HEK293 (cell line): ENCODE data around the gene GEMIN5.

Experiments used
- CTCF ChIA-PET: fragments of 350-600 bp; formaldehyde crosslinking; extraction: SDS; loops from one replicate; lab custom pipeline; 2021; ENCODE audit warnings: antibody characterized with exemption; lab: Yijun Ruan, JAX
- POLR2A ChIA-PET: fragments of 300-600 bp; formaldehyde crosslinking; extraction: SDS; loops from one replicate; lab custom pipeline; 2020; ENCODE audit warnings: antibody characterized with exemption, inconsistent platforms; lab: Yijun Ruan, JAX
- H3K27ac ChIP-seq: fragments of 200-500 bp; sonication (Bioruptor generic); 2 replicates; pipeline ENCODE4 v1.5.1; 2014; ENCODE audit warnings: low read depth, low read length, control low read depth, inconsistent platforms; ENCODE audit errors: extremely low read depth
- H3K36me3 ChIP-seq, 2 experiments: fragments of 200-500 bp in 1 of 2; sonication (Bioruptor generic) in 1 of 2; 1 replicate in 1 of 2; 2 replicates in 1 of 2; pipeline ENCODE4 v1.5.1; 2014 to 2017; ENCODE audit warnings: inconsistent platforms in 2 of 2, low read length in 2 of 2; ENCODE audit not compliant: control insufficient read depth in 2 of 2, insufficient read depth in 1 of 2
- H3K4me1 ChIP-seq: fragments of 200-500 bp; sonication (Bioruptor generic); 2 replicates; pipeline ENCODE4 v1.5.1; 2014; ENCODE audit warnings: mild to moderate bottlenecking, low read length, inconsistent platforms; ENCODE audit not compliant: control insufficient read depth, insufficient read depth
- H3K4me3 ChIP-seq: 2 replicates; pipeline ENCODE4 v1.5.1; 2011; ENCODE audit warnings: low read depth, mild to moderate bottlenecking, control low read depth, low read length, moderate library complexity
- H3K9me3 ChIP-seq: fragments of 200-500 bp; sonication (Bioruptor generic); 2 replicates; pipeline ENCODE4 v1.5.1; 2014; ENCODE audit warnings: low read depth, low read length, inconsistent platforms; ENCODE audit not compliant: control insufficient read depth, insufficient read depth
- HOXA7 ChIP-seq: sonication (generic); formaldehyde crosslinking; IDR thresholded peaks from 2 replicates; pipeline ENCODE4 v1.8.1; 2022; ENCODE audit warnings: missing genetic modification reagents, borderline replicate concordance
- KLF9 ChIP-seq: fragments of 450-650 bp; formaldehyde crosslinking; IDR thresholded peaks from 2 replicates; pipeline ENCODE4 v1.5.1; 2016; ENCODE audit warnings: missing biosample characterization, missing genetic modification characterization, low read depth
- WT1 ChIP-seq: fragments of 450-650 bp; formaldehyde crosslinking; IDR thresholded peaks from 2 replicates; pipeline ENCODE4 v1.5.1; 2016; ENCODE audit warnings: missing biosample characterization, missing genetic modification characterization
- YY2 ChIP-seq: fragments of 450-650 bp; formaldehyde crosslinking; IDR thresholded peaks from 2 replicates; pipeline ENCODE4 v1.5.1; 2016; ENCODE audit warnings: missing biosample characterization, missing genetic modification characterization
- ZBTB7A ChIP-seq: fragments of 450-650 bp; formaldehyde crosslinking; IDR thresholded peaks from 2 replicates; pipeline ENCODE4 v1.5.1; 2016; ENCODE audit warnings: low read depth, missing biosample characterization, missing genetic modification characterization
- ZEB2 ChIP-seq: fragments of 450-650 bp; formaldehyde crosslinking; IDR thresholded peaks from 2 replicates; pipeline ENCODE4 v1.5.1; 2016; ENCODE audit warnings: missing biosample characterization, missing genetic modification characterization
- ZNF114 ChIP-seq: fragments of 450-650 bp; formaldehyde crosslinking; IDR thresholded peaks from 2 replicates; pipeline ENCODE4 v1.5.0; 2017; ENCODE audit warnings: missing biosample characterization, missing genetic modification characterization
- ZNF140 ChIP-seq: fragments of 450-650 bp; formaldehyde crosslinking; IDR thresholded peaks from 2 replicates; pipeline ENCODE4 v1.5.1; 2016; ENCODE audit warnings: missing biosample characterization, missing genetic modification characterization
- ZNF223 ChIP-seq: fragments of 450-650 bp; formaldehyde crosslinking; IDR thresholded peaks from 2 replicates; pipeline ENCODE4 v1.5.1; 2016; ENCODE audit warnings: missing biosample characterization, missing genetic modification characterization
- ZNF266 ChIP-seq: fragments of 450-650 bp; formaldehyde crosslinking; IDR thresholded peaks from 2 replicates; pipeline ENCODE4 v1.5.1; 2016; ENCODE audit warnings: missing biosample characterization, missing genetic modification characterization, low read depth
- ZNF335 ChIP-seq: fragments of 450-650 bp; formaldehyde crosslinking; conservative IDR thresholded peaks from 2 replicates; pipeline ENCODE4 v1.5.1; 2016; ENCODE audit warnings: missing biosample characterization, missing genetic modification characterization
- ZNF362 ChIP-seq: fragments of 450-650 bp; formaldehyde crosslinking; IDR thresholded peaks from 2 replicates; pipeline ENCODE4 v1.5.1; 2016; ENCODE audit warnings: missing biosample characterization, missing genetic modification characterization
- ZNF404 ChIP-seq: fragments of 450-650 bp; formaldehyde crosslinking; IDR thresholded peaks from 2 replicates; pipeline ENCODE4 v1.5.1; 2017; ENCODE audit warnings: missing biosample characterization, missing genetic modification characterization
- ZNF449 ChIP-seq: fragments of 450-650 bp; formaldehyde crosslinking; IDR thresholded peaks from 2 replicates; pipeline ENCODE4 v1.5.1; 2017; ENCODE audit warnings: missing biosample characterization, mild to moderate bottlenecking, missing genetic modification characterization, moderate library complexity
- ZNF610 ChIP-seq: fragments of 450-650 bp; formaldehyde crosslinking; IDR thresholded peaks from 2 replicates; pipeline ENCODE4 v1.5.1; 2016; ENCODE audit warnings: missing biosample characterization, missing genetic modification characterization, borderline replicate concordance
- ZNF654 ChIP-seq: fragments of 450-650 bp; formaldehyde crosslinking; IDR thresholded peaks from 2 replicates; pipeline ENCODE4 v1.5.1; 2016; ENCODE audit warnings: low read depth, missing biosample characterization, missing genetic modification characterization
- ZNF707 ChIP-seq: fragments of 450-650 bp; formaldehyde crosslinking; IDR thresholded peaks from 2 replicates; pipeline ENCODE4 v1.5.1; 2016; ENCODE audit warnings: missing biosample characterization, missing genetic modification characterization
- ZSCAN16 ChIP-seq: fragments of 450-650 bp; formaldehyde crosslinking; IDR thresholded peaks from 2 replicates; pipeline ENCODE4 v1.5.1; 2016; ENCODE audit warnings: missing biosample characterization, missing genetic modification characterization
- TF ChIP-seq, protein P1 (sequence below): fragments of 450-650 bp; formaldehyde crosslinking; IDR thresholded peaks from 2 replicates; pipeline ENCODE4 v1.5.1; 2016; ENCODE audit warnings: missing biosample characterization, missing genetic modification characterization

Gene GEMIN5

DNA sequence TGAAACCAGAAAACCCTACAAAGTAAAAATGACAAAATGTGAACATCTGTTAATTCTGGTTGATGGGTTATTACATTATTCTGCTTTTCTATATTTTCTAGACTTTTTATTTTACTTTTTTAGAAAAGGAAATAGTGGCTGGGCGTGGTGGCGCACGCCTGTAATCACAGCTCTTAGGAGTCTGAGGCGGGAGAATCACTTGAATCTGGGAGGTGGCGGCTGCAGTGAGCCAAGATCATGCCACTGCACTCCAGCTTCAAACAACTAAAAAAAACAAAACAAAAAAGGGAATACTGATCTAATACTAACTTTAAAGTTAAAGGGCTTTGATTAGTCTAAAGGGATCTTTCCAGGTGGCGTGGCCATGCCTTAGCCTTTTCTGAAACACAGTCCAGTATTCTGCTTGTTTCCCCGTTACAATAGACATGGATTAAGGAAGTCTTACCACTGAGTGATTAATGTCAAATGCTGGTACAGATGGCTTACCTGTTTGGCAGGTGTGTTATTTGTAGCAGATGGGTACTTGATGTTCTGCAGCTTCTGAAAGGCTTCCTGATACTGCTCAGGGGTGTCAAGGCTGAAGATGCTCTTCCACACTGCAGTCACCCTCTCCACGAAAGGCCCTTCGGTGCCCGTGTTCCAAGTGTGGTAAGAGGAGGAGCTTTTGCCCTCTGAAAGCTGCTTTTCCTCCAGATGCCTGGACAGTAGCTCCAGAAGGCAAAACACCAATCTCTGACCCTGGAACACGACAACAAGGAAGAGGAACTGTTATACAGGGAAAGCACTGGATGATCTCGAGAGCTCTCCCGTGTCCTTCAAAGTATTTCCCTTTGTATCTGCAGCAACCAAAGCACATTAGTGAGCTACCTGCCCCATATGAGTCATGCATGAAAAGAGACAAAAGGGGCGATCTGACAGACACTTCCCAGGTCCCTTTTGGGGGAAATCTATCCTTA, 42.1 kb downstream of the GEMIN5 start:
- no peak overlapping the region for H3K27ac ChIP-seq
- no peaks in the 10 kb centered on the region for H3K9me3 ChIP-seq
- POLR2A ChIA-PET, result interaction anchor here (1.1 kb wide), 1 partner anchor 42 kb away, joined by 3 read pairs; the partner anchor contains the start of gene GEMIN5
- H3K36me3 ChIP-seq, result peaks cover 42 to 87% of the 10 kb centered on the region in 2 experiments
- no peaks in the 10 kb centered on the region for H3K4me1 ChIP-seq
- no peak overlapping the region for H3K4me3 ChIP-seq
- CTCF ChIA-PET, result interaction anchor here (0.5 to 1.1 kb wide), 4 partner anchors 8 to 253 kb away, joined by 3 to 5 read pairs (median 4); no protein-coding TSS in a partner anchor
- TF ChIP-seq ZNF335 (tag by site-specific recombination) (no peak), YY2 (no peak), ZNF266 (no peak), ZNF707 (tag by site-specific recombination) (no peak), KLF9 (no peak), ZNF610 (tag by site-specific recombination) (no peak), ZNF404 (tag by site-specific recombination) (no peak), ZNF449 (tag by site-specific recombination) (no peak), HOXA7 (CRISPR knock-in tag) (no peak), ZNF140 (no peak), ZBTB7A (tag by site-specific recombination) (no peak)
- TF ChIP-seq, protein P1, sequence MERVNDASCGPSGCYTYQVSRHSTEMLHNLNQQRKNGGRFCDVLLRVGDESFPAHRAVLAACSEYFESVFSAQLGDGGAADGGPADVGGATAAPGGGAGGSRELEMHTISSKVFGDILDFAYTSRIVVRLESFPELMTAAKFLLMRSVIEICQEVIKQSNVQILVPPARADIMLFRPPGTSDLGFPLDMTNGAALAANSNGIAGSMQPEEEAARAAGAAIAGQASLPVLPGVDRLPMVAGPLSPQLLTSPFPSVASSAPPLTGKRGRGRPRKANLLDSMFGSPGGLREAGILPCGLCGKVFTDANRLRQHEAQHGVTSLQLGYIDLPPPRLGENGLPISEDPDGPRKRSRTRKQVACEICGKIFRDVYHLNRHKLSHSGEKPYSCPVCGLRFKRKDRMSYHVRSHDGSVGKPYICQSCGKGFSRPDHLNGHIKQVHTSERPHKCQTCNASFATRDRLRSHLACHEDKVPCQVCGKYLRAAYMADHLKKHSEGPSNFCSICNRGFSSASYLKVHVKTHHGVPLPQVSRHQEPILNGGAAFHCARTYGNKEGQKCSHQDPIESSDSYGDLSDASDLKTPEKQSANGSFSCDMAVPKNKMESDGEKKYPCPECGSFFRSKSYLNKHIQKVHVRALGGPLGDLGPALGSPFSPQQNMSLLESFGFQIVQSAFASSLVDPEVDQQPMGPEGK (tag by site-specific recombination), result no peak
- TF ChIP-seq, all 188 proteins: peak for 0

GRCh38 chr5:154893381-154893780, 44.6 kb downstream of the GEMIN5 start:
- CTCF ChIA-PET, result no interaction called here

GRCh38 chr5:154892369-154892771, 45.6 kb downstream of the GEMIN5 start:
- CTCF ChIA-PET, result no interaction called here
- Histone ChIP-seq H3K9me3 (no peaks in the 10 kb centered on the region), H3K36me3 (peaks cover 52 to 86% of the 10 kb centered on the region in 2 experiments), H3K4me3 (no peak overlapping the region), H3K4me1 (no peaks in the 10 kb centered on the region), H3K27ac (no peak overlapping the region)
- POLR2A ChIA-PET, result no interaction called here
- TF ChIP-seq ZNF114 (tag by site-specific recombination) (no peak), ZEB2 (no peak), ZNF654 (tag by site-specific recombination) (no peak), WT1 (tag by site-specific recombination) (no peak), ZNF223 (tag by site-specific recombination) (no peak)
- TF ChIP-seq, all 188 proteins: peak for 0

More at GRCh38 chr5:154893381-154893780, 44.6 kb downstream of the GEMIN5 start:
- Histone ChIP-seq H3K9me3 (no peaks in the 10 kb centered on the region), H3K4me1 (no peaks in the 10 kb centered on the region), H3K4me3 (no peak overlapping the region), H3K27ac (no peak overlapping the region), H3K36me3 (peaks cover 52 to 86% of the 10 kb centered on the region in 2 experiments)
- POLR2A ChIA-PET, result no interaction called here
- TF ChIP-seq ZNF362 (tag by site-specific recombination) (0 out of 2 replicates have a peak, but pooled peaks have one; percentile 4), ZSCAN16 (tag by site-specific recombination) (no peak)
